ENCODE results near the gene EIF3F. TPM values are rescaled to one million over a fixed set of nuclear protein-coding genes. Genes with fewer than 3 reads are reported as not detected.

EIF3F gene
- total and polyA plus RNA-seq, 9 of the 15 experiments (the other 6 are each of a cell fraction or from before 2014, with no cell fraction given), result 50.1 to 259 (median 135) TPM

- WGBS (ENCODE audit: insufficient coverage, low coverage, missing lambda C conversion rate), result 4% methylated on average over 2 of the region's 2 CpGs
- POLR2A ChIA-PET, result interaction anchor here (1.8 kb wide), 1 partner anchor 12 kb away, joined by 6 read pairs; no protein-coding TSS in a partner anchor
Measured at GRCh38 chr11:8011371-8011770, 24.2 kb downstream of the EIF3F start.

GRCh38 chr11:8011981-8012444 lies 24.9 kb downstream of the EIF3F start:
- H3K9ac ChIP-seq (ENCODE audit: insufficient read depth in 1 of 2, low read depth in 2 of 2, low read length in 2 of 2), result no peak overlapping the region
- H3K36me3 ChIP-seq (ENCODE audit: control insufficient read depth, insufficient read depth, low read length), result no peaks in the 10 kb centered on the region
- DNase-seq (ENCODE audit: extremely low read depth in 1 of 4, low spot score in 3 of 4) (no peak), FAIRE-seq (no peak), ATAC-seq (no peak)
- no peaks in the 10 kb centered on the region for H3K79me2 ChIP-seq (ENCODE audit: control insufficient read depth, insufficient read depth, low read length)
- no peak overlapping the region for H2AFZ ChIP-seq (ENCODE audit: low read depth, low read length)
- no peaks in the 10 kb centered on the region for H3K9me1 ChIP-seq (ENCODE audit: control insufficient read depth, insufficient read depth, low read length)
- no peak overlapping the region for H3K4me2 ChIP-seq (ENCODE audit: insufficient read depth, low read length)
- WGBS (ENCODE audit: insufficient coverage, low coverage, missing lambda C conversion rate), result 0% methylated on average over 4 of the region's 4 CpGs
- no peak for TF ChIP-seq CEBPZ (IDR thresholded peaks at IDR 0.05; ENCODE audit: borderline replicate concordance, low read depth, low read length)
- no peak for TF ChIP-seq SRSF1 (IDR thresholded peaks at IDR 0.05; ENCODE audit: low read depth, low read length)
- TF ChIP-seq COPS2 (conservative IDR thresholded peaks at IDR 0.05), result no peak
- H3K4me1 ChIP-seq (replicated peaks in 1 of 2; ENCODE audit: control insufficient read depth in 2 of 2, insufficient read depth in 2 of 2, low read length in 2 of 2), result no peaks in the 10 kb centered on the region
- no peaks in the 10 kb centered on the region for H3K9me3 ChIP-seq (replicated peaks; ENCODE audit: control insufficient read depth, insufficient read depth, low read depth, low read length)
- peaks cover 2 to 25% of the 10 kb centered on the region in 2 experiments; a peak in 3 of 5 replicates for H3K27me3 ChIP-seq (ENCODE audit: control insufficient read depth in 2 of 2, insufficient read depth in 2 of 2, low read length in 2 of 2)
- no peaks in the 10 kb centered on the region for H4K20me1 ChIP-seq (replicated peaks; ENCODE audit: control insufficient read depth, insufficient read depth, low read length)
- no peak overlapping the region for H3K27ac ChIP-seq (ENCODE audit: extremely low read depth, low read depth, low read length)
- intact Hi-C loops (cut with micrococcal nuclease), result no loop called here
- BruUV-seq (replicated peaks), result no TSS peak
- POLR2A ChIA-PET, result interaction anchor here (0.7 to 1.8 kb wide), 2 partner anchors 12 to 21 kb away, joined by 4 to 6 read pairs; no protein-coding TSS in a partner anchor
- H3K4me3 ChIP-seq, result no peak overlapping the region
- in situ Hi-C loops (cut with MboI), result no loop called here
- CTCF ChIA-PET (ENCODE audit: low intra/inter-chr PET ratio), result no interaction called here

More at GRCh38 chr11:8011371-8011770, 24.2 kb downstream of the EIF3F start:
- Histone ChIP-seq H2AFZ (ENCODE audit: low read depth, low read length) (no peak overlapping the region), H3K9me3 (replicated peaks; ENCODE audit: control insufficient read depth, insufficient read depth, low read depth, low read length) (no peaks in the 10 kb centered on the region), H3K27ac (ENCODE audit: extremely low read depth, low read depth, low read length) (no peak overlapping the region), H3K27me3 (ENCODE audit: control insufficient read depth in 2 of 2, insufficient read depth in 2 of 2, low read length in 2 of 2) (peaks cover 2 to 21% of the 10 kb centered on the region in 2 experiments; a peak in 3 of 5 replicates), H3K9me1 (ENCODE audit: control insufficient read depth, insufficient read depth, low read length) (no peaks in the 10 kb centered on the region), H3K4me3 (no peak overlapping the region), H3K4me1 (replicated peaks in 1 of 2; ENCODE audit: control insufficient read depth in 2 of 2, insufficient read depth in 2 of 2, low read length in 2 of 2) (no peaks in the 10 kb centered on the region), H4K20me1 (replicated peaks; ENCODE audit: control insufficient read depth, insufficient read depth, low read length) (0 out of 2 replicates have a peak, but pooled peaks cover 5% of the 10 kb centered on the region), H3K79me2 (ENCODE audit: control insufficient read depth, insufficient read depth, low read length) (no peaks in the 10 kb centered on the region), H3K9ac (ENCODE audit: insufficient read depth in 1 of 2, low read depth in 2 of 2, low read length in 2 of 2) (no peak overlapping the region), H3K4me2 (ENCODE audit: insufficient read depth, low read length) (no peak overlapping the region), H3K36me3 (ENCODE audit: control insufficient read depth, insufficient read depth, low read length) (no peaks in the 10 kb centered on the region)
- DNase-seq (ENCODE audit: extremely low read depth in 1 of 4, low spot score in 3 of 4), result no peak
- ATAC-seq, result no peak
- in situ Hi-C loops (cut with MboI) (no loop called here), intact Hi-C loops (cut with micrococcal nuclease) (no loop called here)
- FAIRE-seq, result no peak
- BruUV-seq (replicated peaks), result no TSS peak
- CTCF ChIA-PET (ENCODE audit: low intra/inter-chr PET ratio), result no interaction called here
- no peak for TF ChIP-seq BRD9 (IDR thresholded peaks at IDR 0.05; ENCODE audit: low read depth, partially characterized antibody)
- no peak for TF ChIP-seq TCF7 (IDR thresholded peaks at IDR 0.05; ENCODE audit: borderline replicate concordance)
- no peak for TF ChIP-seq ATF1 (CRISPR knock-in tag; IDR thresholded peaks at IDR 0.05)
- TF ChIP-seq ATF1 (tag; IDR thresholded peaks at IDR 0.05), result no peak
- TF ChIP-seq SPI1 (IDR thresholded peaks at IDR 0.05; ENCODE audit: borderline replicate concordance, low read depth, low read length), result 0 out of 2 replicates have a peak, but pooled peaks have one; percentile 2
- TF ChIP-seq ZNF764 (CRISPR knock-in tag; IDR thresholded peaks at IDR 0.05; ENCODE audit: low read depth), result no peak

Data from K562 (cell line).